SK-N-SH (cell line): Measurements from ENCODE around the gene PSMB5. TPM values are rescaled to one million over a fixed set of nuclear protein-coding genes. Genes with fewer than 3 reads are reported as not detected.

Source experiments
- CTCF ChIA-PET: fragments of 300-600, 350-600 bp; formaldehyde crosslinking; extraction: SDS; loops from one replicate; lab custom pipeline; 2021; lab: Yijun Ruan, JAX
- POLR2A ChIA-PET: fragments of 350-600 bp; sonication (Branson Sonifier 250); formaldehyde crosslinking; extraction: SDS; loops from one replicate; lab custom pipeline; 2020; ENCODE audit warnings: antibody characterized with exemption, inconsistent platforms; lab: Yijun Ruan, JAX
- DNase-seq: peaks from one replicate; pipeline ENCODE4 v3.0.0; 2012
- H2AFZ ChIP-seq: fragments of 200-600 bp; sonication (generic); 2 replicates; pipeline ENCODE4 v1.8.1; 2016; ENCODE audit warnings: antibody characterized with exemption, mild to moderate bottlenecking, low read depth
- H3F3A ChIP-seq: fragments of 200-600 bp; sonication (generic); replicated peaks from 2 replicates; pipeline ENCODE3; 2016; ENCODE audit warnings: antibody characterized with exemption, mild to moderate bottlenecking; ENCODE audit not compliant: insufficient read depth
- H3K27ac ChIP-seq, 2 experiments: fragments of 200-500 bp in 1 of 2; fragments of 200-600 bp in 1 of 2; sonication (Bioruptor generic) in 1 of 2; sonication (generic), shearing (Covaris generic) in 1 of 2; 2 replicates each; pipeline versions ENCODE4 v1.5.1 to v1.6.1; 2014 to 2016; ENCODE audit warnings: low read depth in 2 of 2, inconsistent platforms in 1 of 2, low read length in 1 of 2, mild to moderate bottlenecking in 1 of 2, mixed read lengths in 1 of 2
- H3K27me3 ChIP-seq: fragments of 200-600 bp; sonication (generic), shearing (Covaris generic); 2 replicates; pipeline ENCODE4 v1.6.1; 2016; ENCODE audit warnings: mixed run types; ENCODE audit not compliant: insufficient read depth
- H3K36me3 ChIP-seq, 2 experiments: fragments of 200-500 bp in 1 of 2; fragments of 200-600 bp in 1 of 2; sonication (Bioruptor generic) in 1 of 2; sonication (generic) in 1 of 2; replicated peaks in 1 of 2; 2 replicates each; pipeline versions ENCODE3 to v1.5.1; 2014 to 2016; ENCODE audit warnings: low read length in 1 of 2, mild to moderate bottlenecking in 1 of 2; ENCODE audit not compliant: insufficient read depth in 2 of 2, control insufficient read depth in 1 of 2
- H3K4me1 ChIP-seq, 2 experiments: fragments of 200-500 bp in 1 of 2; fragments of 200-600 bp in 1 of 2; sonication (Bioruptor generic) in 1 of 2; sonication (generic), shearing (Covaris generic) in 1 of 2; 2 replicates each; pipeline versions ENCODE4 v1.5.1 to v1.6.1; 2014 to 2016; ENCODE audit warnings: low read depth in 1 of 2, low read length in 1 of 2, mixed run types in 1 of 2; ENCODE audit not compliant: insufficient read depth in 2 of 2, control insufficient read depth in 1 of 2
- H3K4me2 ChIP-seq: fragments of 200-600 bp; sonication (generic), shearing (Covaris generic); 2 replicates; pipeline ENCODE4 v1.6.1; 2017; ENCODE audit warnings: mixed run types
- H3K4me3 ChIP-seq, 2 experiments: fragments of 200-500 bp in 1 of 2; fragments of 200-600 bp in 1 of 2; sonication (Bioruptor generic) in 1 of 2; sonication (generic), shearing (Covaris generic) in 1 of 2; 2 replicates each; pipeline versions ENCODE4 v1.5.1 to v1.8.1; 2014 to 2016; ENCODE audit warnings: low read depth in 2 of 2, inconsistent platforms in 1 of 2, low read length in 1 of 2, mild to moderate bottlenecking in 1 of 2, mixed read lengths in 1 of 2, moderate library complexity in 1 of 2
- H3K79me2 ChIP-seq: fragments of 200-600 bp; sonication (generic); 2 replicates; pipeline ENCODE4 v1.8.1; 2017; ENCODE audit warnings: mild to moderate bottlenecking; ENCODE audit not compliant: insufficient read depth
- H3K9ac ChIP-seq: fragments of 200-600 bp; sonication (generic); 2 replicates; pipeline ENCODE4 v1.6.1; 2017; ENCODE audit warnings: mixed run types
- H3K9me2 ChIP-seq: fragments of 200-600 bp; sonication (generic); 2 replicates; pipeline ENCODE4 v1.6.1; 2017; ENCODE audit warnings: mixed run types
- H3K9me3 ChIP-seq: fragments of 200-600 bp; sonication (generic); 2 replicates; pipeline ENCODE4 v1.6.1; 2017; ENCODE audit warnings: mixed run types, mild to moderate bottlenecking, moderate library complexity
- H4K20me1 ChIP-seq: fragments of 200-600 bp; sonication (generic); 2 replicates; pipeline ENCODE4 v1.6.1; 2017; ENCODE audit warnings: mild to moderate bottlenecking, mixed run types; ENCODE audit not compliant: insufficient read depth
- CTCF ChIP-seq: fragments of 200-600 bp; sonication (generic); IDR thresholded peaks from 2 replicates; pipeline ENCODE4 v1.6.1; 2017; ENCODE audit warnings: antibody characterized with exemption, mild to moderate bottlenecking, moderate library complexity
- EP300 ChIP-seq, 2 experiments: IDR thresholded peaks; 2 replicates each; pipeline versions ENCODE4 v1.4.0 to v1.6.1; 2012; ENCODE audit warnings: borderline replicate concordance in 1 of 2, low read depth in 1 of 2, low read length in 1 of 2
- EZH2phosphoT487 ChIP-seq: fragments of 200-600 bp; sonication (generic); IDR thresholded peaks from 2 replicates; pipeline ENCODE4 v1.6.1; 2017; ENCODE audit warnings: low read depth, mixed run types, mild to moderate bottlenecking, antibody characterized with exemption, moderate library complexity, borderline replicate concordance
- FOXJ3 ChIP-seq: sonication (generic); formaldehyde crosslinking; IDR thresholded peaks from 2 replicates; pipeline ENCODE4 v1.5.1; 2020; ENCODE audit warnings: mild to moderate bottlenecking, missing genetic modification reagents
- FOXM1 ChIP-seq: IDR thresholded peaks from 2 replicates; pipeline ENCODE4 v1.4.0; 2012; ENCODE audit warnings: low read depth, mild to moderate bottlenecking
- GABPA ChIP-seq: IDR thresholded peaks from 2 replicates; pipeline ENCODE4 v1.4.0; 2012; ENCODE audit warnings: low read depth, mild to moderate bottlenecking
- MAX ChIP-seq: IDR thresholded peaks from 2 replicates; pipeline ENCODE4 v1.4.0; 2012; ENCODE audit warnings: low read depth
- MEF2A ChIP-seq: IDR thresholded peaks from 2 replicates; pipeline ENCODE4 v1.4.0; 2012; ENCODE audit warnings: low read depth, borderline replicate concordance
- MXI1 ChIP-seq: IDR thresholded peaks from 2 replicates; pipeline ENCODE4 v1.6.1; 2012; ENCODE audit warnings: mild to moderate bottlenecking, low read depth, low read length, improper control_type of control experiment
- NRF1 ChIP-seq: IDR thresholded peaks from 2 replicates; pipeline ENCODE4 v1.6.1; 2012; ENCODE audit warnings: low read depth, mild to moderate bottlenecking, low read length
- RAD21 ChIP-seq: IDR thresholded peaks from 2 replicates; pipeline ENCODE4 v1.6.1; 2012; ENCODE audit warnings: mild to moderate bottlenecking, low read length
- RXRA ChIP-seq: IDR thresholded peaks from 2 replicates; pipeline ENCODE4 v1.4.0; 2012; ENCODE audit warnings: low read depth, mild to moderate bottlenecking, borderline replicate concordance
- SMC3 ChIP-seq: IDR thresholded peaks from 2 replicates; pipeline ENCODE4 v1.6.1; 2012; ENCODE audit warnings: low read depth, low read length, improper control_type of control experiment
- TCF12 ChIP-seq: IDR thresholded peaks from 2 replicates; pipeline ENCODE4 v1.4.0; 2012
- USF1 ChIP-seq: IDR thresholded peaks from 2 replicates; pipeline ENCODE4 v1.4.0; 2012; ENCODE audit warnings: low read depth, borderline replicate concordance
- WGBS: methylation state at CpG from one replicate; pipeline ENCODE4 v1.1.6; 2017; ENCODE audit warnings: low lambda C conversion rate; 5-methylcytosine and 5-hydroxymethylcytosine counted together
- polyA plus RNA-seq, 3 experiments: library from polyadenylated mRNA; depleted of rRNA; stranded (reverse); fragments of >200 nt; gene quantifications; 2 replicates each; pipeline ENCODE4 v1.2.3, GENCODE V29; 2012
- TF ChIP-seq, protein P1 (sequence below): IDR thresholded peaks from 2 replicates; pipeline ENCODE4 v1.4.0; 2012; ENCODE audit warnings: low read depth, borderline replicate concordance

The PSMB5 gene
- polyA plus RNA-seq, 1 of the 3 experiments (the other 2 are of a cell fraction) = 337 TPM

GRCh38 chr14:22986508-22987054, 48.1 kb downstream of the PSMB5 start:
- Histone ChIP-seq H3F3A (no peaks in the 10 kb centered on the region), H3K4me3 (no peak overlapping the region; a peak in 1 of 4 replicates), H3K36me3 (no peaks in the 10 kb centered on the region), H3K4me1 (peaks cover 0 to 4% of the 10 kb centered on the region in 2 experiments; a peak in 1 of 4 replicates), H2AFZ (no peak overlapping the region), H3K9ac (no peak overlapping the region), H3K4me2 (no peak overlapping the region), H3K9me2 (no peaks in the 10 kb centered on the region), H3K9me3 (no peaks in the 10 kb centered on the region), H4K20me1 (no peaks in the 10 kb centered on the region), H3K27ac (no peak overlapping the region), H3K27me3 (no peaks in the 10 kb centered on the region), H3K79me2 (peaks cover 21% of the 10 kb centered on the region)
- 20% methylated on average over 5 of the region's 5 CpGs for WGBS
- POLR2A ChIA-PET = interaction anchor here (1.0 to 2.1 kb wide), 8 partner anchors 9 to 82 kb away, joined by 3 to 27 read pairs (median 4); partner anchors contain the start of gene CDH24
- CTCF ChIA-PET = interaction anchor here (0.6 to 34.9 kb wide), 46 partner anchors 9 to 1166 kb away, joined by 3 to 1566 read pairs (median 6); partner anchors contain the start of genes CDH24, HAUS4, PRMT5 and PSMB11
- peak; percentile 79 for DNase-seq
- TF ChIP-seq NRF1 (peak; percentile 31; the same call in 1 of the 2 replicates), FOXJ3 (CRISPR knock-in tag) (no peak), MXI1 (peak; percentile 39; the same call in 1 of the 2 replicates), TCF12 (no peak), RAD21 (peak; percentile 97), EP300 (IDR thresholded peaks at IDR 0.05; ENCODE audit: borderline replicate concordance in 1 of 2, low read depth in 1 of 2, low read length in 1 of 2) (no peak), GABPA (no peak), CTCF (peak; percentile 91), SMC3 (peak; percentile 91)

- Histone ChIP-seq H3K27me3 (no peaks in the 10 kb centered on the region), H3K9me3 (no peaks in the 10 kb centered on the region), H4K20me1 (no peaks in the 10 kb centered on the region), H3K9me2 (no peaks in the 10 kb centered on the region), H3K9ac (no peak overlapping the region), H3K79me2 (peaks cover 26% of the 10 kb centered on the region), H3K27ac (no peak overlapping the region), H3K36me3 (no peaks in the 10 kb centered on the region), H3F3A (no peaks in the 10 kb centered on the region), H3K4me1 (peaks cover 0 to 4% of the 10 kb centered on the region in 2 experiments; a peak in 1 of 4 replicates), H2AFZ (no peak overlapping the region), H3K4me2 (no peak overlapping the region), H3K4me3 (no peak overlapping the region)
- no peak for DNase-seq
- 12% methylated on average over 2 of the region's 2 CpGs for WGBS
- POLR2A ChIA-PET = interaction anchor here (1.0 to 2.1 kb wide), 8 partner anchors 10 to 83 kb away, joined by 3 to 27 read pairs (median 4); partner anchors contain the start of gene CDH24
- CTCF ChIA-PET = interaction anchor here (0.6 to 34.9 kb wide), 44 partner anchors 9 to 1167 kb away, joined by 3 to 1566 read pairs (median 6); partner anchors contain the start of genes CDH24, HAUS4, PRMT5 and PSMB11
- TF ChIP-seq RXRA (no peak), MEF2A (no peak), FOXM1 (no peak), EZH2phosphoT487 (no peak), USF1 (no peak), MAX (no peak), FOXJ3 (CRISPR knock-in tag) (no peak)
- TF ChIP-seq, protein P1, sequence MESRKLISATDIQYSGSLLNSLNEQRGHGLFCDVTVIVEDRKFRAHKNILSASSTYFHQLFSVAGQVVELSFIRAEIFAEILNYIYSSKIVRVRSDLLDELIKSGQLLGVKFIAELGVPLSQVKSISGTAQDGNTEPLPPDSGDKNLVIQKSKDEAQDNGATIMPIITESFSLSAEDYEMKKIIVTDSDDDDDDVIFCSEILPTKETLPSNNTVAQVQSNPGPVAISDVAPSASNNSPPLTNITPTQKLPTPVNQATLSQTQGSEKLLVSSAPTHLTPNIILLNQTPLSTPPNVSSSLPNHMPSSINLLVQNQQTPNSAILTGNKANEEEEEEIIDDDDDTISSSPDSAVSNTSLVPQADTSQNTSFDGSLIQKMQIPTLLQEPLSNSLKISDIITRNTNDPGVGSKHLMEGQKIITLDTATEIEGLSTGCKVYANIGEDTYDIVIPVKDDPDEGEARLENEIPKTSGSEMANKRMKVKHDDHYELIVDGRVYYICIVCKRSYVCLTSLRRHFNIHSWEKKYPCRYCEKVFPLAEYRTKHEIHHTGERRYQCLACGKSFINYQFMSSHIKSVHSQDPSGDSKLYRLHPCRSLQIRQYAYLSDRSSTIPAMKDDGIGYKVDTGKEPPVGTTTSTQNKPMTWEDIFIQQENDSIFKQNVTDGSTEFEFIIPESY = no peak
Observed at GRCh38 chr14:22985894-22986507, 48.7 kb downstream of the PSMB5 start.
